Stimulated activated CD4-positive, alpha-beta T cell treated with anti-CD3 and anti-CD28 coated beads, Interleukin-15, amount 100 ng/mL, for 1 hour (primary cell): ENCODE results near the gene RCC1.
"Not testable (repeated sequence)": the region's sequence is repeated elsewhere in the genome, so short reads cannot be mapped to it uniquely, and the experiment has no call there.

Experiments used
- DNase-seq, 2 donors: peaks; one replicate each; pipeline ENCODE4 v3.0.0-alpha.2; 2020; ENCODE audit warnings: low read depth in 1 of 2, low spot score in 1 of 2

Gene RCC1

GRCh38 chr1:28510273-28510969 lies 4.6 kb downstream of the RCC1 start:
- peak in 1 of 2 donors; percentile 33 for DNase-seq

GRCh38 chr1:28510970-28511440 lies 5.2 kb downstream of the RCC1 start:
- no peak for DNase-seq

- no peak for DNase-seq
Observed at GRCh38 chr1:28512058-28512611, 6.3 kb downstream of the RCC1 start.

- not testable (repeated sequence) for DNase-seq
Observed at GRCh38 chr1:28514445-28514933, 8.6 kb downstream of the RCC1 start.

GRCh38 chr1:28516518-28516956 lies 10.7 kb downstream of the RCC1 start:
- DNase-seq: no peak

GRCh38 chr1:28517649-28517999 lies 11.8 kb downstream of the RCC1 start:
- DNase-seq: no peak

GRCh38 chr1:28518000-28518744 lies 12.3 kb downstream of the RCC1 start:
- peak; percentile 82 to 87 for DNase-seq

GRCh38 chr1:28518745-28519341 lies 13.0 kb downstream of the RCC1 start:
- DNase-seq: no peak

GRCh38 chr1:28519946-28520725 lies 14.3 kb downstream of the RCC1 start:
- no peak for DNase-seq

- DNase-seq: not testable (repeated sequence)
Observed at GRCh38 chr1:28520796-28521195, 15.0 kb downstream of the RCC1 start.

- DNase-seq: no peak
Observed at GRCh38 chr1:28521502-28522164, 15.8 kb downstream of the RCC1 start.

- not testable (repeated sequence) for DNase-seq
Observed at GRCh38 chr1:28522537-28522936, 16.7 kb downstream of the RCC1 start.

GRCh38 chr1:28525002-28525642 lies 19.3 kb downstream of the RCC1 start:
- DNase-seq: not testable (repeated sequence)

GRCh38 chr1:28526886-28527285 lies 21.0 kb downstream of the RCC1 start:
- no peak for DNase-seq

- no peak for DNase-seq
Observed at GRCh38 chr1:28530456-28530855, 24.6 kb downstream of the RCC1 start.

GRCh38 chr1:28534671-28535070 lies 28.8 kb downstream of the RCC1 start:
- no peak for DNase-seq

GRCh38 chr1:28535180-28535579 lies 29.3 kb downstream of the RCC1 start:
- DNase-seq: no peak

GRCh38 chr1:28537457-28538199 lies 31.8 kb downstream of the RCC1 start:
- no peak for DNase-seq

GRCh38 chr1:28538286-28538685 lies 32.4 kb downstream of the RCC1 start:
- no peak for DNase-seq
